GM23338 (cell line): Measurements from ENCODE around the gene DPPA4. TPM values are rescaled to one million over a fixed set of nuclear protein-coding genes. Genes with fewer than 3 reads are reported as not detected.
A peak's percentile ranks its signal among the peaks of the same experiment; 100 is the strongest.

Experiments
- ATAC-seq: fragments of 200-7000 bp; cut with Tn5 transposase; 3 replicates; pipeline ENCODE4 v1.9.1; 2020
- DNase-seq: peaks from one replicate; pipeline ENCODE4 v3.0.0-alpha.2; 2015; ENCODE audit warnings: low spot score
- H2AFZ ChIP-seq: fragments of 200-600 bp; sonication (generic); 2 replicates; pipeline ENCODE4 v1.8.0; 2016; ENCODE audit warnings: antibody characterized with exemption, mild to moderate bottlenecking, moderate library complexity
- H3F3A ChIP-seq: fragments of 200-600 bp; sonication (generic); replicated peaks from 2 replicates; pipeline ENCODE4 v1.8.0; 2017; ENCODE audit warnings: antibody characterized with exemption, mixed run types, low read depth
- H3K27ac ChIP-seq: fragments of 200-600 bp; sonication (generic); 2 replicates; pipeline ENCODE4 v1.6.1; 2016; ENCODE audit warnings: low read depth
- H3K27me3 ChIP-seq: fragments of 200-600 bp; sonication (generic); 2 replicates; pipeline ENCODE4 v1.8.0; 2016; ENCODE audit warnings: mild to moderate bottlenecking, mixed run types, moderate library complexity; ENCODE audit not compliant: insufficient read depth
- H3K36me3 ChIP-seq: fragments of 200-600 bp; sonication (generic); 2 replicates; pipeline ENCODE4 v1.8.0; 2016; ENCODE audit warnings: mild to moderate bottlenecking; ENCODE audit not compliant: insufficient read depth
- H3K4me1 ChIP-seq: fragments of 200-600 bp; sonication (generic); 2 replicates; pipeline ENCODE4 v1.8.0; 2016; ENCODE audit warnings: mild to moderate bottlenecking, moderate library complexity; ENCODE audit not compliant: insufficient read depth
- H3K4me2 ChIP-seq: fragments of 200-600 bp; sonication (generic); 2 replicates; pipeline ENCODE4 v1.7.1; 2017; ENCODE audit warnings: mixed run types
- H3K4me3 ChIP-seq: fragments of 200-600 bp; sonication (generic); 2 replicates; pipeline ENCODE4 v1.6.1; 2016; ENCODE audit warnings: mixed run types
- H3K79me2 ChIP-seq: fragments of 200-600 bp; sonication (generic); replicated peaks from 2 replicates; pipeline ENCODE4 v1.8.0; 2017; ENCODE audit warnings: mild to moderate bottlenecking; ENCODE audit not compliant: insufficient read depth
- H3K9me2 ChIP-seq: fragments of 200-600 bp; sonication (generic); 2 replicates; pipeline ENCODE4 v1.8.0; 2017; ENCODE audit not compliant: insufficient read depth
- H4K20me1 ChIP-seq: fragments of 200-600 bp; sonication (generic); replicated peaks from 2 replicates; pipeline ENCODE4 v1.8.0; 2017; ENCODE audit warnings: mild to moderate bottlenecking; ENCODE audit not compliant: insufficient read depth
- H3K27ac Mint-ChIP-seq: 2 replicates; pipeline ENCODE4 v1.8.0; 2020; ENCODE audit warnings: inconsistent platforms, mild to moderate bottlenecking, moderate library complexity, mixed read lengths
- H3K27me3 Mint-ChIP-seq: 3 replicates; pipeline ENCODE4 v1.8.0; 2022; ENCODE audit warnings: low read depth, mild to moderate bottlenecking, moderate library complexity, mixed read lengths, inconsistent platforms; ENCODE audit not compliant: insufficient read depth, poor library complexity
- H3K36me3 Mint-ChIP-seq: 3 replicates; pipeline ENCODE4 v1.8.0; 2021; ENCODE audit warnings: low read depth, mild to moderate bottlenecking, inconsistent platforms, moderate library complexity, mixed read lengths
- H3K4me1 Mint-ChIP-seq: 3 replicates; pipeline ENCODE4 v1.8.0; 2020; ENCODE audit warnings: mild to moderate bottlenecking, inconsistent platforms, mixed read lengths
- H3K4me3 Mint-ChIP-seq: 3 replicates; pipeline ENCODE4 v1.8.0; 2021; ENCODE audit warnings: moderate library complexity, mild to moderate bottlenecking, inconsistent platforms, mixed read lengths
- H3K9me3 Mint-ChIP-seq: 3 replicates; pipeline ENCODE4 v1.8.0; 2020; ENCODE audit warnings: moderate library complexity, mild to moderate bottlenecking, inconsistent platforms, mixed read lengths
- ETS1 ChIP-seq: IDR thresholded peaks from 2 replicates; pipeline ENCODE4 v1.6.1; 2016; ENCODE audit warnings: antibody characterized with exemption
- EZH2 ChIP-seq: fragments of 200-600 bp; sonication (generic); IDR thresholded peaks from one replicate; pipeline ENCODE4 v1.8.0; 2017; ENCODE audit warnings: antibody characterized with exemption, mild to moderate bottlenecking, low read depth; ENCODE audit not compliant: unreplicated experiment
- EZH2phosphoT487 ChIP-seq: fragments of 200-600 bp; sonication (generic); IDR thresholded peaks from one replicate; pipeline ENCODE4 v1.8.1; 2018; ENCODE audit warnings: antibody characterized with exemption; ENCODE audit not compliant: unreplicated experiment
- JUNB ChIP-seq: IDR thresholded peaks from one replicate; pipeline ENCODE4 v1.6.1; 2016; ENCODE audit warnings: antibody characterized with exemption; ENCODE audit not compliant: unreplicated experiment
- POLR2AphosphoS5 ChIP-seq: IDR thresholded peaks from 2 replicates; pipeline ENCODE4 v1.6.1; 2016; ENCODE audit warnings: antibody characterized with exemption, low read depth
- ZNF114 ChIP-seq: fragments of 250-450 bp; sonication (Bioruptor Pico); IDR thresholded peaks from 2 replicates; pipeline ENCODE4 v1.5.0; 2020; ENCODE audit warnings: mild to moderate bottlenecking, moderate library complexity
- ZNF331 ChIP-seq: fragments of 250-450 bp; sonication (Bioruptor Pico); IDR thresholded peaks from 2 replicates; pipeline ENCODE4 v1.5.0; 2020; ENCODE audit warnings: low read depth, mild to moderate bottlenecking, moderate library complexity
- ZNF462 ChIP-seq: fragments of 250-450 bp; sonication (Bioruptor Pico); IDR thresholded peaks from 2 replicates; pipeline ENCODE4 v1.5.0; 2020; ENCODE audit warnings: mild to moderate bottlenecking, moderate library complexity
- polyA plus RNA-seq: library from polyadenylated mRNA; unstranded; fragments of >200 nt; fragmentation: Nextera tagmentation; extraction: Ambion mirVana; gene quantifications from 2 replicates; pipeline ENCODE4 v1.2.1, GENCODE V29; 2016
- total RNA-seq: library from RNA; depleted of rRNA; stranded (reverse); fragments of >200 nt; shearing (Covaris generic); gene quantifications from 2 replicates; pipeline ENCODE4 v1.2.3, GENCODE V29; 2014

DPPA4 gene
- total and polyA plus RNA-seq, 2 experiments from 2014 or later = 546 to 878 TPM

GRCh38 chr3:109284071-109284470, 53.3 kb downstream of the DPPA4 start:
- no peaks in the 10 kb centered on the region for H3F3A ChIP-seq
- H3K4me2 ChIP-seq = no peak overlapping the region
- TF ChIP-seq ETS1 (no peak), EZH2phosphoT487 (no peak), EZH2 (no peak)
- no peak overlapping the region for H3K27ac ChIP-seq
- peaks cover 15% of the 10 kb centered on the region for H3K4me1 Mint-ChIP-seq
- H2AFZ ChIP-seq = 0 out of 2 replicates have a peak overlapping the region, but pooled peaks have one; percentile 1
- H3K27me3 Mint-ChIP-seq = peaks cover 4% of the 10 kb centered on the region
- DNase-seq = no peak
- H3K9me3 Mint-ChIP-seq = no peaks in the 10 kb centered on the region
- H3K4me3 ChIP-seq = no peak overlapping the region
- H4K20me1 ChIP-seq = no peaks in the 10 kb centered on the region
- H3K4me1 ChIP-seq = 0 out of 2 replicates have a peak, but pooled peaks cover 5% of the 10 kb centered on the region
- H3K27ac Mint-ChIP-seq = no peak overlapping the region
- no peak for ATAC-seq
- H3K36me3 Mint-ChIP-seq = no peaks in the 10 kb centered on the region; the same call in 2 of the 3 replicates
- H3K79me2 ChIP-seq = no peaks in the 10 kb centered on the region
- H3K27me3 ChIP-seq = no peaks in the 10 kb centered on the region
- H3K9me2 ChIP-seq = peaks cover 4% of the 10 kb centered on the region; the same call in 1 of the 2 replicates
- no peak overlapping the region for H3K4me3 Mint-ChIP-seq
- H3K36me3 ChIP-seq = no peaks in the 10 kb centered on the region

GRCh38 chr3:109278546-109278945, 58.8 kb downstream of the DPPA4 start:
- TF ChIP-seq POLR2AphosphoS5 (no peak), ZNF114 (CRISPR knock-in tag) (no peak), ZNF462 (CRISPR knock-in tag) (no peak), ZNF331 (CRISPR knock-in tag) (no peak), ETS1 (no peak), JUNB (no peak)
- Histone ChIP-seq H3K4me1 (peaks cover 9% of the 10 kb centered on the region; the same call in 1 of the 2 replicates), H3K9me2 (peaks cover 4% of the 10 kb centered on the region; the same call in 1 of the 2 replicates), H3K27me3 (no peaks in the 10 kb centered on the region), H3K4me3 (no peak overlapping the region), H3K4me2 (no peak overlapping the region), H4K20me1 (no peaks in the 10 kb centered on the region), H3F3A (no peaks in the 10 kb centered on the region), H3K79me2 (no peaks in the 10 kb centered on the region), H3K27ac (no peak overlapping the region), H3K36me3 (no peaks in the 10 kb centered on the region), H2AFZ (no peak overlapping the region)
- no peaks in the 10 kb centered on the region for H3K27me3 Mint-ChIP-seq
- no peak for ATAC-seq
- no peaks in the 10 kb centered on the region; the same call in 2 of the 3 replicates for H3K36me3 Mint-ChIP-seq
- peaks cover 17% of the 10 kb centered on the region for H3K4me1 Mint-ChIP-seq
- H3K9me3 Mint-ChIP-seq = no peaks in the 10 kb centered on the region
- no peak overlapping the region for H3K4me3 Mint-ChIP-seq
- no peak overlapping the region for H3K27ac Mint-ChIP-seq
- DNase-seq = no peak
